Stomach (tissue), 9 donors: ENCODE results near the gene CYGB. TPM values are rescaled to one million over a fixed set of nuclear protein-coding genes. Genes with fewer than 3 reads are reported as not detected.
A peak's percentile ranks its signal among the peaks of the same experiment; 100 is the strongest.
"Not testable (repeated sequence)": the region's sequence is repeated elsewhere in the genome, so short reads cannot be mapped to it uniquely, and the experiment has no call there.

Source experiments
- DNase-seq, 2 donors: peaks; one replicate each; pipeline versions ENCODE4 v3.0.0 to v3.0.0-alpha.2; 2013 to 2019
- H3K27ac ChIP-seq, 5 donors: fragments of 200-600 bp in 4 of 5; sonication (generic) in 4 of 5; one replicate each; pipeline ENCODE4 v1.5.1; 2013 to 2019; ENCODE audit warnings: mild to moderate bottlenecking in 1 of 5, moderate library complexity in 1 of 5
- H3K27me3 ChIP-seq, 3 donors: fragments of 200-600 bp; sonication (generic); one replicate each; pipeline ENCODE4 v1.5.1; 2017 to 2019; ENCODE audit warnings: mixed run types in 1 of 3
- H3K36me3 ChIP-seq, 4 donors: fragments of 200-600 bp; sonication (generic); 1 replicate in 3 of 4; 2 replicates in 1 of 4; pipeline ENCODE4 v1.5.1; 2016 to 2019
- H3K4me1 ChIP-seq, 4 donors: fragments of 200-600 bp; sonication (generic); one replicate each; pipeline ENCODE4 v1.5.1; 2016 to 2019
- H3K4me3 ChIP-seq, 4 donors: fragments of 200-600 bp; sonication (generic) in 3 of 4; one replicate each; pipeline ENCODE4 v1.5.1; 2016 to 2019; ENCODE audit warnings: mild to moderate bottlenecking in 1 of 4
- H3K9me3 ChIP-seq, 4 donors: fragments of 200-600 bp; sonication (generic); one replicate each; pipeline ENCODE4 v1.5.1; 2016 to 2019
- CTCF ChIP-seq, 7 experiments: fragments of 450-650 bp in 4 of 7; fragments of 200-600 bp in 3 of 7; sonication (generic) in 3 of 7; IDR thresholded peaks; one replicate each; pipeline ENCODE4 v1.5.1; 2016 to 2019; ENCODE audit warnings: antibody characterized with exemption in 7 of 7, control low read depth in 2 of 7, mild to moderate bottlenecking in 1 of 7
- EP300 ChIP-seq: sonication (generic); formaldehyde crosslinking; IDR thresholded peaks from one replicate; pipeline ENCODE4 v1.6.1; 2017; ENCODE audit warnings: antibody characterized with exemption
- POLR2A ChIP-seq, 4 donors: fragments of 450-650 bp; IDR thresholded peaks; one replicate each; pipeline ENCODE4 v1.6.1; 2016; ENCODE audit warnings: antibody characterized with exemption in 4 of 4, control low read depth in 2 of 4, mild to moderate bottlenecking in 1 of 4, moderate library complexity in 1 of 4
- POLR2AphosphoS5 ChIP-seq, 3 donors: sonication (generic); formaldehyde crosslinking; IDR thresholded peaks; one replicate each; pipeline ENCODE4 v1.6.1; 2016; ENCODE audit warnings: antibody characterized with exemption in 3 of 3
- WGBS, 5 donors: extraction: QIAGEN DNeasy Blood & Tissue Kit in 3 of 5; methylation state at CpG; one replicate each; pipeline versions ENCODE4 v1.1.5 to v1.1.7; 2013 to 2018; 5-methylcytosine and 5-hydroxymethylcytosine counted together
- intact Hi-C: fragments of 100-400 bp; cut with DNase I; formaldehyde crosslinking; loops from one replicate; pipeline ENCODE4 v1.15.1; 2023; ENCODE audit warnings: low total_unique reads
- polyA plus RNA-seq, 3 donors: library from polyadenylated mRNA; stranded (reverse); fragments of 200-250 nt; gene quantifications; one replicate each; pipeline ENCODE4 v1.2.3, GENCODE V29; 2013
- total RNA-seq, 5 donors: library from RNA; depleted of rRNA; stranded (reverse); fragments of >200 nt; gene quantifications; one replicate each; pipeline versions ENCODE4 v1.1.0 to v1.2.3, GENCODE V29; 2014 to 2016
- donor health status: healthy with polysubstance abuse.
- donor health status: Bipolar disorder and iron deficiency.
- donor health status: healthy.

CYGB gene
- total and polyA plus RNA-seq, 8 donors: 6.8 to 101 (median 35.9) TPM; not detected in 1

GRCh38 chr17:76519048-76519966 is 18.2 kb downstream of the CYGB start:
- H3K4me1 ChIP-seq: peaks cover under 1 to 23% (median 17%) of the 10 kb centered on the region in 4 donors
- H3K27ac ChIP-seq: no peak overlapping the region
- WGBS, 5 donors: 66 to 80% (median 75%) methylated on average over 15 of the region's 15 CpGs
- DNase-seq: peak in 1 of 2 donors; percentile 65
- TF ChIP-seq POLR2AphosphoS5 (IDR thresholded peaks at IDR 0.05): no peak
- TF ChIP-seq CTCF (IDR thresholded peaks at IDR 0.05): no peak
- TF ChIP-seq EP300: no peak
- TF ChIP-seq POLR2A (IDR thresholded peaks at IDR 0.05): no peak
- H3K27me3 ChIP-seq: peaks cover 0 to 15% (median 0%) of the 10 kb centered on the region in 3 donors
- H3K36me3 ChIP-seq: no peaks in the 10 kb centered on the region
- H3K4me3 ChIP-seq: no peak overlapping the region
- intact Hi-C loops: no loop called here
- no peaks in the 10 kb centered on the region for H3K9me3 ChIP-seq

- Histone ChIP-seq H3K9me3 (no peaks in the 10 kb centered on the region), H3K27me3 (peaks cover 0 to 15% (median 0%) of the 10 kb centered on the region in 3 donors), H3K36me3 (no peaks in the 10 kb centered on the region), H3K27ac (no peak overlapping the region), H3K4me1 (peaks cover 0 to 10% (median 6%) of the 10 kb centered on the region in 4 donors), H3K4me3 (no peak overlapping the region)
- WGBS, 5 donors: 78 to 89% (median 79%) methylated on average over 10 to 11 of the region's 11 CpGs
- TF ChIP-seq EP300: no peak
- no peak for TF ChIP-seq CTCF (IDR thresholded peaks at IDR 0.05)
- no peak for TF ChIP-seq POLR2AphosphoS5 (IDR thresholded peaks at IDR 0.05)
- no peak for TF ChIP-seq POLR2A (IDR thresholded peaks at IDR 0.05)
- no peak for DNase-seq
- intact Hi-C loops: no loop called here
Observed at GRCh38 chr17:76517638-76518038, 19.9 kb downstream of the CYGB start.

DNA sequence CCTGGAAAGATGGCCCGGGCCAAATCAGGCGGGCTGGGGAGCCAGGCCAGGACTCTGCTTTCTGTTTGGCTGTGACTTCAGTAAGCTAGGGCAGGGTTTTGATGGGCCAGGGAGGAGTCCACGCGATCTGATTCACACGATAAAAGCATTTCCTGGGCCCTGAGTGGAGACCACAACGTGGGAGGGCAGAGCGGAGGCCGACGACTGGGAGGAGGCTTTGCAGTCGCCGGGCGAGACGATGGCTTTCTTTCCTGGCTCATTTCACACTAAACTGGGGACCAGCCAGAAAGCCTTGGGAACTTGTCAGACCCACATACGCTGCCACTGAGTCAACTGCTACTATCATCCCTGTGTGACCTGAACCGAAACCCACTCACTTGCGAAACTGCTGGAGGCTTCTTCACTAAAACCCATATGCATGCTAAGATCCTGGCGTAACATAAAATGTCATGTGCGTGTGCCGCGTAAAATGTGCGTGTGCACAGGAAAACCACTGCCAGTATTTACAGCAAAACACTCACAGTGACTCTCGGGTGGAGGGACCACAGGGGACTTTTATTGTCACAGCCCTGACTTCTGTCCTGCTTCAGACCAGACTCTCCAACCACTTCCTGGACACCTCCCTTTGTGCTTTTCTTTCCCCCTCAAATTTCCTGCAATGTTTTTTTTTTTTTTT is 22.1 kb downstream of the CYGB start:
- Histone ChIP-seq H3K4me1 (peaks cover 0 to 28% (median 9%) of the 10 kb centered on the region in 4 donors), H3K9me3 (no peaks in the 10 kb centered on the region), H3K4me3 (peak overlapping the region in 2 of 4 donors; percentile 10 to 18), H3K27me3 (no peaks in the 10 kb centered on the region), H3K27ac (peak overlapping the region; percentile 70 to 85 (median 81)), H3K36me3 (no peaks in the 10 kb centered on the region)
- intact Hi-C loops: no loop called here
- peak; percentile 4 to 68 (median 58) for TF ChIP-seq POLR2AphosphoS5 (IDR thresholded peaks at IDR 0.05)
- TF ChIP-seq CTCF (IDR thresholded peaks at IDR 0.05): no peak
- peak; percentile 58 to 79 for DNase-seq
- WGBS, 5 donors: 30 to 63% (median 56%) methylated on average over 22 of the region's 22 CpGs

DNA sequence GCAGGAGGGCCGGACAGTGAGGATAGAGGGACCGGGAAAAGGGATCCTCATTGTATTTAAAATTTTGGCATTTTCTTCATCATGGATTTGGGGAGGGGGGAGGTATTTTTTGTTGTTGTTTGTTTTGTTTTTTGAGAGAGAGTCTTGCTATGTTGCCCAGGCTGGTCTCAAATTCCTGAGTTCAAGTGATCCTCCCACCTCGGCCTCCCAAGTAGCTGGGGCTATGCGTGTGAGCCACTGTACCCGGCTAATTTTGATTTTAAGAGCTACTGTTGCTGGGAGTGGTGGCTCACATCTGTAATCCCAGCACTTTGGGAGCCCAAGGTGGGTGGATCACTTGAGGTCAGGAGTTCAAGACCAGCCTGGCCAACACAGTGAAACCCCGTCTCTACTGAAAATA is 23.2 kb downstream of the CYGB start:
- H3K9me3 ChIP-seq, H3K36me3 ChIP-seq, H3K27me3 ChIP-seq, DNase-seq, intact Hi-C loops, H3K4me3 ChIP-seq: not testable (repeated sequence)
- WGBS, 5 donors: 94 to 99% (median 96%) methylated on average over 6 of the region's 6 CpGs
- Histone ChIP-seq H3K4me1 (peaks cover 0 to 28% (median 9%) of the 10 kb centered on the region in 4 donors), H3K27ac (peak overlapping the region in 4 of 5 donors; percentile 70 to 85 (median 81))
